GM19025 (cell line): ENCODE data around the gene TMED7.
A peak's percentile ranks its signal among the peaks of the same experiment; 100 is the strongest.
"Not testable (repeated sequence)": the region's sequence is repeated elsewhere in the genome, so short reads cannot be mapped to it uniquely, and the experiment has no call there.

Source experiments
- ATAC-seq: cut with Tn5 transposase; IDR thresholded peaks from one replicate; pipeline ENCODE4 v1.9.1; 2021; ENCODE audit warnings: mild to moderate bottlenecking, low read depth, moderate library complexity; ENCODE audit not compliant: unreplicated experiment

Gene TMED7

GRCh38 chr5:115625579-115626444 is at the start of gene TMED7:
TMED7 (minus strand) TSS chr5:115626036; CDS start chr5:115625792, 244 bp downstream.
- peak; percentile 86 for ATAC-seq

- not testable (repeated sequence) for ATAC-seq
These were observed 48.9 kb upstream of the TMED7 start for GRCh38 chr5:115674782-115675181.

- ATAC-seq: no peak
These were observed 47.8 kb upstream of the TMED7 start for GRCh38 chr5:115673596-115673995.

- ATAC-seq: no peak
These were observed 46.1 kb upstream of the TMED7 start for GRCh38 chr5:115671939-115672338.

- ATAC-seq: no peak
These were observed 40.2 kb upstream of the TMED7 start for GRCh38 chr5:115666023-115666422.

GRCh38 chr5:115661563-115661962 is 35.7 kb upstream of the TMED7 start:
- ATAC-seq: no peak

GRCh38 chr5:115661101-115661500 is 35.3 kb upstream of the TMED7 start:
- no peak for ATAC-seq

- ATAC-seq: no peak
These were observed 32.0 kb upstream of the TMED7 start for GRCh38 chr5:115657881-115658233.

GRCh38 chr5:115657125-115657880 is 31.5 kb upstream of the TMED7 start:
- ATAC-seq: no peak

GRCh38 chr5:115656404-115656803 is 30.6 kb upstream of the TMED7 start:
- no peak for ATAC-seq

GRCh38 chr5:115655994-115656393 is 30.2 kb upstream of the TMED7 start:
- ATAC-seq: no peak

GRCh38 chr5:115649541-115649940 is 23.7 kb upstream of the TMED7 start:
- ATAC-seq: no peak

- no peak for ATAC-seq
These were observed 22.2 kb upstream of the TMED7 start for GRCh38 chr5:115648056-115648455.

GRCh38 chr5:115645386-115645785 is 19.6 kb upstream of the TMED7 start:
- ATAC-seq: not testable (repeated sequence)

GRCh38 chr5:115644046-115644445 is 18.2 kb upstream of the TMED7 start:
- no peak for ATAC-seq

- no peak for ATAC-seq
These were observed 16.1 kb upstream of the TMED7 start for GRCh38 chr5:115641948-115642347.

- no peak for ATAC-seq
These were observed 14.4 kb upstream of the TMED7 start for GRCh38 chr5:115640274-115640673.

GRCh38 chr5:115639377-115639776 is 13.5 kb upstream of the TMED7 start:
- ATAC-seq: no peak

GRCh38 chr5:115637507-115637906 is 11.7 kb upstream of the TMED7 start:
- ATAC-seq: no peak

- ATAC-seq: no peak
These were observed 10.2 kb upstream of the TMED7 start for GRCh38 chr5:115636008-115636407.

GRCh38 chr5:115634343-115635132 is 8.7 kb upstream of the TMED7 start:
- ATAC-seq: peak; percentile 45
